AG04450 (cell line): Measurements from ENCODE around the gene MARCHF9. TPM values are rescaled to one million over a fixed set of nuclear protein-coding genes. Genes with fewer than 3 reads are reported as not detected.

Source experiments
- CTCF ChIA-PET: fragments of 300-600, 350-600 bp; formaldehyde crosslinking; extraction: SDS; loops from one replicate; lab custom pipeline; 2022; ENCODE audit warnings: antibody characterized with exemption, inconsistent platforms; lab: Charles Lee
- POLR2A ChIA-PET: fragments of 350-600 bp; formaldehyde crosslinking; extraction: SDS; loops from one replicate; lab custom pipeline; 2021; ENCODE audit warnings: antibody characterized with exemption, inconsistent platforms; lab: Yijun Ruan, JAX
- DNase-seq: peaks from one replicate; pipeline ENCODE4 v3.0.0-alpha.2; 2011; ENCODE audit warnings: low read depth, low spot score
- H3K27ac ChIP-seq: one replicate; pipeline ENCODE4 v1.5.1; 2012; ENCODE audit warnings: low read depth, low read length, control low read depth
- H3K27me3 ChIP-seq: one replicate; pipeline ENCODE4 v1.6.0; 2012; ENCODE audit warnings: low read length; ENCODE audit not compliant: control insufficient read depth, insufficient read depth
- H3K4me3 ChIP-seq: 2 replicates; pipeline ENCODE4 v1.5.1; 2011; ENCODE audit warnings: mild to moderate bottlenecking, low read depth, low read length, control low read depth
- H3K9me3 ChIP-seq: 2 replicates; pipeline ENCODE4 v1.5.1; 2012; ENCODE audit warnings: low read length; ENCODE audit not compliant: control insufficient read depth, insufficient read depth
- CTCF ChIP-seq: IDR thresholded peaks from 2 replicates; pipeline ENCODE4 v1.5.1; 2011; ENCODE audit warnings: low read depth, low read length, control low read depth, inconsistent platforms
- polyA plus RNA-seq: library from polyadenylated mRNA; depleted of rRNA; stranded (reverse); fragments of >200 nt; gene quantifications from 2 replicates; pipeline ENCODE4 v1.2.3, GENCODE V29; 2011

Gene MARCHF9
- polyA plus RNA-seq, 1 experiment, result 3.7 TPM

GRCh38 chr12:57783861-57784260 is 29.0 kb downstream of the MARCHF9 start:
- CTCF ChIA-PET, result interaction anchor here (1.3 to 2.4 kb wide), 4 partner anchors 9 to 27 kb away, joined by 6 to 20 read pairs (median 10); partner anchors contain the start of gene CYP27B1
- POLR2A ChIA-PET, result no interaction called here
- H3K9me3 ChIP-seq, result no peaks in the 10 kb centered on the region; the same call in 1 of the 2 replicates
- no peak overlapping the region for H3K27ac ChIP-seq
- TF ChIP-seq CTCF, result no peak
- H3K27me3 ChIP-seq, result no peaks in the 10 kb centered on the region
- H3K4me3 ChIP-seq, result no peak overlapping the region
- DNase-seq, result no peak

GRCh38 chr12:57793920-57794319 is 39.0 kb downstream of the MARCHF9 start:
- H3K9me3 ChIP-seq, result no peaks in the 10 kb centered on the region
- ChIA-PET POLR2A (interaction anchor here (0.6 to 1.0 kb wide), 2 partner anchors 36 to 52 kb away, joined by 3 to 12 read pairs; partner anchors contain the start of gene CTDSP2), CTCF (interaction anchor here (1.2 to 3.0 kb wide), 4 partner anchors 9 to 111 kb away, joined by 4 to 24 read pairs (median 15); partner anchors contain the start of gene TSFM)
- H3K4me3 ChIP-seq, result no peak overlapping the region
- no peak for DNase-seq
- H3K27me3 ChIP-seq, result no peaks in the 10 kb centered on the region
- H3K27ac ChIP-seq, result no peak overlapping the region
- TF ChIP-seq CTCF, result no peak

- H3K9me3 ChIP-seq, result no peaks in the 10 kb centered on the region
- no peaks in the 10 kb centered on the region for H3K27me3 ChIP-seq
- H3K4me3 ChIP-seq, result no peak overlapping the region
- DNase-seq, result no peak
- POLR2A ChIA-PET, result no interaction called here
- CTCF ChIA-PET, result interaction anchor here (0.6 kb wide), 1 partner anchor 10 kb away, joined by 6 read pairs; no protein-coding TSS in a partner anchor
- no peak overlapping the region for H3K27ac ChIP-seq
- no peak for TF ChIP-seq CTCF
These were observed 40.5 kb downstream of the MARCHF9 start for GRCh38 chr12:57795354-57795753.

DNA sequence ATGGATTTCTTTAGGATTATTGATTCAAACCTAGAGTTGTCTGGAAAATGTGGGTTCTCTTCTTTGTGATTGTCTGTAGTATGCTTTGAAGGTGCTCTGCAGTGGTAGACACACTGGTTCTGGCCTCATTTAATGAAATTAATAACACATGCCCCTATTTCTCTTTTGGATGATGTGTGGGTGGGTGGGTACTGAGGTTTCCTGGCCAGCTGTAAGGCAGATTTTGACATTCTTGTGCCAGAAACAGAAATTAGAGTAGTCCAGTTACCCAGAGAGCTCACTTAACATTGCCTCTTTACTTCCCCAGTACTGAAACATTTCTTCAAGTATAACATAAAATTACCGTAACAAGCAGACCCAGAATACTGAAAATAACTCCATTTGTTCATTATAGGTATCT is 42.1 kb downstream of the MARCHF9 start:
- Histone ChIP-seq H3K4me3 (no peak overlapping the region), H3K27ac (no peak overlapping the region), H3K9me3 (no peaks in the 10 kb centered on the region), H3K27me3 (no peaks in the 10 kb centered on the region)
- ChIA-PET POLR2A (no interaction called here), CTCF (interaction anchor here (0.9 to 1.9 kb wide), 3 partner anchors 14 to 40 kb away, joined by 3 to 6 read pairs (median 6); partner anchors contain the start of gene TSFM)
- DNase-seq, result no peak
- no peak for TF ChIP-seq CTCF

DNA sequence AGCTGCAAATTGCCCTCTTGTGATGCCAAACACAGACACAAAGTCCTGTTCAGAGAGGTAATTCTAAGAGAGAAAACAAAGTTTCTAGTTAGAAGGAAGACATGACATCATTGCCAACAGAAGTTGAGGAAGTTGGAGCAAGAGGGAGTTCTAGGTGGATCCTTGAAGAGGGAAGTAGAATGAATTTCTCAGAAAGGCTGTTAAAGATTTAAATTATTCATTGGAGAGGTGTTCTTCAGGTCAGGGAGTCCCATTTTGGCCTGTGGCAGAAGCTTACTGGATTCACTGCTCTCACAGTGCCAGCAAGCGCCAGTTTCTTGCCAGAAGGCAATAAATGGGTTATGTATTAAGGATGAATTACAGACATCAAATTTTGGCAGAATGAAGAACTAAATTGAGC is 43.0 kb downstream of the MARCHF9 start:
- no peak overlapping the region for H3K27ac ChIP-seq
- H3K9me3 ChIP-seq, result no peaks in the 10 kb centered on the region
- ChIA-PET POLR2A (no interaction called here), CTCF (interaction anchor here (1.9 kb wide), 1 partner anchor 41 kb away, joined by 6 read pairs; no protein-coding TSS in a partner anchor)
- DNase-seq, result no peak
- no peak overlapping the region for H3K4me3 ChIP-seq
- no peaks in the 10 kb centered on the region for H3K27me3 ChIP-seq
- TF ChIP-seq CTCF, result no peak
